Measurements from ENCODE around the gene ACTC1.

Gene ACTC1

DNA sequence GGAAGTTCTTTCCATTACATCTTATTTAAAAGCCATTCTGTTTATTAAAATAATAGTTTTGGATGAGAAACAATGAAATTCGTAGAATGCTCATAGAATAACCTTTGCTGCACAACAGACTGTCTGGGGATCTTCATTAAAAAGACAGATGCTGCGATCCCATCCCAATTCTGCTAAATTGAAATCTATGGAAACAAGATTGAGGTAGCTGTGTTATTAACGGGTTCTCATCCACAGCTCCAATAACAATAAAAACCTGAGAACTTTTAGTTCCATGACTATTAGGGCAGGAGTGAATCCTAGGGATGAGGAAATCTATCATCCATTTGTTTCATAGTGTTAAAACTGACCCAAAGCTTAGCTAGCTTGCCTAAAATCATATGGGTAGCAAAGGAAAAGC lies 38.1 kb downstream of the ACTC1 start:
- no peak for DNase-seq (ENCODE audit: low read depth, low spot score)

DNA sequence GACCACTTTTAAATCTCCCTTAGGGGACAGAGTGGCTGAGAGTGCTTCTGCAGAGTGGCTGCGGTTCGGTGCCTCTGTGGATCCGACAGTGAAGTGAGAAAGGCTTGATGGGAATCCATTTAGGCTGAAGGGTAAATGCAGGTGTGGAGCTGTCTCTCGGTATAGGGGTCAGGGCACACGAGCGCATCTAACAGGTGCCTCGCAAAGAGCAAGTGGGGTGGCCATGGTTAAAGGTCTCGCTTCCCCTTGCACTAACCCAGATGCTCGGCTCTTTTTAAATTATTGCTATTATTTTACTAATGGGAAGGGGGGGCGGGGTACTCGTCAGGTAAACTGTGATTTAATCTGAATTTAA lies 40.0 kb downstream of the ACTC1 start:
- no peak for DNase-seq (ENCODE audit: low read depth, low spot score)

DNA sequence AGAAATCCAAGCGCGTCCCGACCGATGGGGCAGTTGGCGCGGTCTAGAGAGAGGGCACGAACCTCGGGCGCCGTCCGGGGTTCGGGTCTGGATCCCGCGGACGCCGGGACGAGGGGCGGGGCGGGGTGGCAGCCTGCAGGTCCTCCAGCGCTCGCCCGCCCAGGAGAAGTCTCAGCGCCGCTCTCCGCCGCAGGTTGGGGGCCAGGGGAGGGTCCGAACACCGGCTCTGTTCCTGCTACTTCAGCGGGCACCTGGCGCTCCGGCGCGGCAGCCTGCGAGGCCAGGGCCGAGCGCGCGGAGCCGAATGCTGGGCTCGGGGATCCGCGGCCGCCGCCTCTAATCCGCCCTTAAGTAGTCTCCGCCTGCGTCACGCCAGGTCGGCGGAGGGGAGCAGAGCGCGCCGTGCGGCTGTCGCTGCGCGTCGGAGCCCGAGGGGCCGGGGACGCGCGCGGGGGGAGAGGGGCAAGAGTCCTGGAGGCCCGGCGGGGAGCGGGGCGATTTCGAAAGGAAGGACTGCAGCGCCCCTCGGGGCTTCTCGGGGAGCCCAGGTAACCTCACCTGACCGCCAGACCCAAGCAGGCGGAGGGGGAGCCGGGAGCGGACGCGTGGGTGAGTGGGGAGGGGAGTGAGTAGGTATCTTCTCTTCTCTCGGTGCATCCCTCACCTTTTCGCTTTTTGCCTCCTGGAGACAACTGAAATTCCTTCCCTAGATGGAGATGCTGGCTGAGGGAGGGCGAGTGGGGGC lies 40.5 kb downstream of the ACTC1 start, which contains the start of gene GJD2:
Gene GJD2, minus strand, starts transcription at position 325 of the 745 bp plus-strand sequence. CDS start 510 bp downstream, outside the sequence.
- no peak for DNase-seq (ENCODE audit: low read depth, low spot score)

DNA sequence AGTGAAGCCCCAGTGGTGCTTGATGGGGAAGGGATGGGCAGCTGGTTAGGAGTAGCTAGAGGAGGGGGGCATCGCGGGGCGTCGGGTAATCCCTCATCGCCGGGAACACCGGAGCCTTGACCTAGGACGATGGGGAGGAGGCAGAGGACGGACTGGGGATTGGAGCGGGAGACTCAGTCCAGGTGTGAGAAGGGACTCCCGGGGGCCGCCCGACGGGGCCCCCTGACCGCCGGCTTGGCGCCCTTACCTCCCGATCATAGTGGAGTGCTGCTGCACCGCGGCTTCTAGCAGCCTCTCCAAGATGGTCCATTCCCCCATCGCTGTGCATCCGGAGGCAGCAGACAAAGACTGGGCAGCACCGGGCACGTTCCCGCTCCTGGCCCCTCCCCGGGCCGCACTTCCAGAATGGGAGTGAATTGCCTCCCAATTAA lies 41.2 kb downstream of the ACTC1 start:
- no peak for DNase-seq (ENCODE audit: low read depth, low spot score)

DNA sequence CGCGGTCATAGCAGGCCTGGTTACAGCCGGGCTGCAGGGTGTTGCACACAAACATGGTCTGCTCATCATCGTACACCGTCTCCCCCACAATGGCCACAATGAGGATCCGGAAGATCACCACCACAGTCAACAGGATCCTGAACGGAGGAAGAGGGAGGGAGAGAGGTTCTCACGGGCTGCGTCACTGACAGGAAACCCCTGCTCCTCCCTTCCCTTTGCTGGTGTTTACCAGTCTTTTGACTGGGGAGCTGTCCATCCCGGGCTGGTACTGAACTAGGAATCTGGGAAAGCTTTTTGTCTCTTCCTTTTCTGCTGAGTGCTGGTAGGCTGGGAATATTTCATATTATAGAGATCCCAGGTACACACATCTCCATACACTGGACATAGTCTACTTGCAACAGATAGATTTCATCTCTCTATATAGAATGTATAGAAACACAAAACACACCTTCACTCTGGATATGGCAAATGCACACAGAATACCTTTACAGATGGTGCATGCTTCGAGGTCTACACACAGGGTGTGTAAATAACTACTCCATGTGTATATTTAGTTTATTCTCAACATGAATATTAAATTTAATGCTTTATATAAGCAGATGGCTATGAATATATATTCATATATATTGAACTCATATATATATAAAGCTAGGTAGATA lies 42.0 kb downstream of the ACTC1 start:
- peak; percentile 2 for DNase-seq (ENCODE audit: low read depth, low spot score)

DNA sequence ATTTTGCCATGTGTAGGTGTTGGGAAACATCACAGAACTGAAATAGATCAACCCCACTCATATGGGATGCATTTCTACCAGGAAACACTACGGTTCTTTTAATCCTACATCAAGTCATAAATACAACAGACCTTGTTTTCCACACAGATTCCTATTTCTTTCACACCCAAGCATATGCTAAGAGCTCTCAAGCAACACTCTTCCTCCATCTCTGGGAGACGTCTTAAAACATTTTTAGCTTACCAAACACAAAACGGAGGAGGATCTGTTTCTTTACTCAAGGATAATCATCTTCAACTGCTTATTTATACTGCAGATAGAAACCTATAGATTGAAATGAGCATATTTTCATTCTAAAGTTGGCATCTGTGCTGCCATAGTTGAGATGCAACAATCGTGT lies 45.7 kb downstream of the ACTC1 start:
- DNase-seq (ENCODE audit: low read depth, low spot score) = no peak
